WERI-Rb-1 (cell line): ENCODE data around the gene DNAH1.
"Not testable (repeated sequence)": the region's sequence is repeated elsewhere in the genome, so short reads cannot be mapped to it uniquely, and the experiment has no call there.

Experiments used
- DNase-seq: peaks from one replicate; pipeline ENCODE4 v3.0.0-alpha.2; 2020
- H3K27ac ChIP-seq: fragments of 250-450 bp; sonication (Bioruptor Pico); 2 replicates; pipeline ENCODE4 v1.5.1; 2020; ENCODE audit warnings: mild to moderate bottlenecking, moderate library complexity
- H3K27me3 ChIP-seq: fragments of 250-450 bp; sonication (Bioruptor Pico); 2 replicates; pipeline ENCODE4 v1.5.1; 2021; ENCODE audit warnings: mild to moderate bottlenecking, low read depth, moderate library complexity; ENCODE audit not compliant: insufficient read depth, severe bottlenecking
- H3K36me3 ChIP-seq: fragments of 250-450 bp; sonication (Bioruptor Pico); 2 replicates; pipeline ENCODE4 v1.5.1; 2020; ENCODE audit warnings: mild to moderate bottlenecking, moderate library complexity
- H3K4me3 ChIP-seq: 2 replicates; pipeline ENCODE4 v1.5.1; 2011; ENCODE audit warnings: low read depth, mild to moderate bottlenecking, control low read depth, low read length
- H3K9me3 ChIP-seq: fragments of 250-450 bp; sonication (Bioruptor Pico); 2 replicates; pipeline ENCODE4 v1.5.1; 2021; ENCODE audit warnings: mild to moderate bottlenecking, moderate library complexity; ENCODE audit not compliant: severe bottlenecking
- CTCF ChIP-seq: IDR thresholded peaks from 2 replicates; pipeline ENCODE4 v1.5.1; 2011; ENCODE audit warnings: low read depth, mild to moderate bottlenecking, control low read depth, inconsistent platforms, low read length

Gene DNAH1

DNA sequence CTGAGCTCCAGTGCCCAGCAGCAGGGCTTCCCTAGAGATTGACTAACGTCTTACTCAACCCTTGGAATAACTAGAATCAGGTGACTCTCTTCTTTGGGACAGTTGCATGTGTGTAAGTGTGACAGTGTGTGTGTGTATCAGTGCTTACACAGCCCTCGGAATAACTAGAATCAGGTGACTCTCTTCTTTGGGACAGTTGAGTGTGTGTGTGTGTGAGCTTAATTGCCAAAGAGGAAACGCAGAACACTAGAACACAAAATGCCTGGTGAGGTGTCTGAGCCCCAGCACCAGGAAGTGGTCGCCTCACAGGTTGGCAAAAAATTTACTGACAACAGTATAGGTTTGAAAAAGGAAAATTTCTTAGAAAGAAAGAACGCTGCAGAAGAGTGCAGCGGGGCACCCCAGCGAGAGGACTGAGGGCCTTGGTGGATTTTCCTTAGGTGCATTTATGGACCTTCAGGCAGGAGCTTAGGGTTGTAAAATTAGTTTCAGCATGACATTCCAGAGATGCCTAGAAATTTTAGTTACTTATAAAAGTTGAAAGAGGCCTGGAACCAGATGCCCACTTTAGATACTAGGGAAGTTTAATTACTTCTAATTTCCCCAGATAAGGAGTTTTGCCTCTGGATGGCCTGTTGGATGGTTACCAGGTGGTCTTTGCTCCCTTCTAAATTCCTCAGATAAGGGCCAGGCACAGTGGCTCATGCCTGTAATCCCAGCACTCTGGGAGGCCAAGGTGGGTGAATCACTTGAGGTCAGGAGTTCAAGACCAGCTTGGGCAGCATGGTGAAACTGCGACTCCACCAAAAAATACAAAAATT is 33.9 kb upstream of the DNAH1 start:
- no peak overlapping the region for H3K27ac ChIP-seq

GRCh38 chr3:52283306-52283705 is 32.8 kb upstream of the DNAH1 start:
- Histone ChIP-seq H3K9me3 (no peaks in the 10 kb centered on the region), H3K27me3 (no peaks in the 10 kb centered on the region), H3K27ac (no peak overlapping the region), H3K36me3 (no peaks in the 10 kb centered on the region; the same call in 1 of the 2 replicates), H3K4me3 (no peak overlapping the region)
- no peak for TF ChIP-seq CTCF
- no peak for DNase-seq

More for the DNA sequence above, 33.9 kb upstream of the DNAH1 start:
- H3K9me3 ChIP-seq: no peaks in the 10 kb centered on the region
- no peak for DNase-seq
- no peaks in the 10 kb centered on the region for H3K27me3 ChIP-seq
- no peaks in the 10 kb centered on the region; the same call in 1 of the 2 replicates for H3K36me3 ChIP-seq
- no peak for TF ChIP-seq CTCF
- H3K4me3 ChIP-seq: no peak overlapping the region

DNA sequence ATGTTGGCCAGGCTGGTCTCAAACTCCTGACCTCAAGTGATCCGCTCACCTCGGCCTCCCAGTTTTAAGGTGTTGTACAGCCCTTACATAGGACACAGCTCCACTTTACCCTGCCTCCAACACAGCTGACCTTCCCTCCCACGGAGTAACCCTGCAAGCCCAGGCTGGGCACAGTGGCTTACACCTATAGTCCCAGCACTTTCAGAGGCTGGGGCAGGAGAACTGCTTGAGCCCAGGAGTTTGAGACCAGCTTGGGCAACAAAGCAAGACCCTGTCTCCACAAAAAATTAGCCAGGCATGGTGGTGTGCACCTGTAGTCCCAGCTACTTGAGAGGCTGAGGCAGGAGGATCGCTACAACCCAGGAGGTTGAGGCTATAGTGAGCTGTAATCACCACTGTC is 32.1 kb upstream of the DNAH1 start:
- not testable (repeated sequence) for DNase-seq, H3K9me3 ChIP-seq, H3K27me3 ChIP-seq, H3K4me3 ChIP-seq, H3K36me3 ChIP-seq, H3K27ac ChIP-seq

GRCh38 chr3:52286777-52287110 is 29.4 kb upstream of the DNAH1 start:
- Histone ChIP-seq H3K27ac (no peak overlapping the region), H3K27me3 (no peaks in the 10 kb centered on the region), H3K9me3 (no peaks in the 10 kb centered on the region), H3K36me3 (no peaks in the 10 kb centered on the region; the same call in 1 of the 2 replicates), H3K4me3 (peak overlapping the region; percentile 60; the same call in 1 of the 2 replicates)
- no peak for DNase-seq
- TF ChIP-seq CTCF: no peak

GRCh38 chr3:52288674-52289073 is 27.4 kb upstream of the DNAH1 start:
- no peak for DNase-seq
- no peaks in the 10 kb centered on the region; the same call in 1 of the 2 replicates for H3K36me3 ChIP-seq
- H3K27me3 ChIP-seq: no peaks in the 10 kb centered on the region
- H3K4me3 ChIP-seq: no peak overlapping the region
- no peaks in the 10 kb centered on the region for H3K9me3 ChIP-seq
- H3K27ac ChIP-seq: no peak overlapping the region
- TF ChIP-seq CTCF: no peak

DNA sequence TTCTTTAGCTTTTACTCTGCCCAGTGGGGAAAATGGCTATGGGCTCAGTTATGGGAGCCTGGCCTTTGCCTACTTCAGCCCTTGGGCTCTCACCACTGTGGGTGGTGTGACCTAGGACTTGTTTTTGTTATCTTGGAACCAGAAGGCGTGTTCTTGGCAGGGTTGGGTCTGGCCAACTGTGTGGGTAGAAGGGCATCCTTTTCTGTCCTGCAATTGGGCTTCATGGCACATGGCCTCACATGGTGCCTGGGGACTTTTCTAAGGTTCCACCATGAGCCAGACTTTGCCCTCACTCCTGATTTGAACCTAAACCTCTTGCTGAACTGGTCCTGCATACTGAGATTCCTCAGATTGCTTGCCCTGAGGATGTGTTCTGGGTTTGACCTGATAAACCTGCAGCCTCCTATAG is 26.8 kb upstream of the DNAH1 start:
- Histone ChIP-seq H3K27me3 (no peaks in the 10 kb centered on the region), H3K4me3 (no peak overlapping the region), H3K27ac (no peak overlapping the region), H3K36me3 (no peaks in the 10 kb centered on the region; the same call in 1 of the 2 replicates), H3K9me3 (no peaks in the 10 kb centered on the region)
- no peak for DNase-seq
- no peak for TF ChIP-seq CTCF
